Measurements from ENCODE around the gene TNFAIP8L1. TPM values are rescaled to one million over a fixed set of nuclear protein-coding genes. Genes with fewer than 3 reads are reported as not detected.
A peak's percentile ranks its signal among the peaks of the same experiment; 100 is the strongest.
"Not testable (repeated sequence)": the region's sequence is repeated elsewhere in the genome, so short reads cannot be mapped to it uniquely, and the experiment has no call there.

The TNFAIP8L1 gene
- total RNA-seq, 1 donor from 2014 or later = 4.2 TPM

GRCh38 chr19:4675346-4675745 lies 36.0 kb downstream of the TNFAIP8L1 start:
- intact Hi-C loops (cut with micrococcal nuclease) = no loop called here
- TF ChIP-seq CTCF (IDR thresholded peaks at IDR 0.05; ENCODE audit: borderline replicate concordance) = no peak
- Histone ChIP-seq H3K4me3 (no peak overlapping the region), H3K4me1 (peaks cover 28% of the 10 kb centered on the region), H3K36me3 (peaks cover 42% of the 10 kb centered on the region), H3K27ac (replicated peaks) (no peak overlapping the region), H3K9me3 (replicated peaks) (no peaks in the 10 kb centered on the region), H3K27me3 (ENCODE audit: low read depth) (no peaks in the 10 kb centered on the region)
- no peak for DNase-seq

GRCh38 chr19:4676955-4677731 lies 37.8 kb downstream of the TNFAIP8L1 start:
- intact Hi-C loops (cut with micrococcal nuclease) = no loop called here
- DNase-seq = no peak
- H3K27me3 ChIP-seq (ENCODE audit: low read depth) = no peaks in the 10 kb centered on the region
- H3K27ac ChIP-seq (replicated peaks) = peak overlapping the region; percentile 79
- peak; percentile 68 for TF ChIP-seq CTCF (IDR thresholded peaks at IDR 0.05; ENCODE audit: borderline replicate concordance)
- no peaks in the 10 kb centered on the region for H3K9me3 ChIP-seq (replicated peaks)
- H3K36me3 ChIP-seq = peaks cover 59% of the 10 kb centered on the region
- H3K4me3 ChIP-seq = no peak overlapping the region
- H3K4me1 ChIP-seq = peaks cover 16% of the 10 kb centered on the region

- H3K9me3 ChIP-seq (replicated peaks) = no peaks in the 10 kb centered on the region
- no peak overlapping the region for H3K27ac ChIP-seq (replicated peaks)
- H3K4me1 ChIP-seq = peaks cover 16% of the 10 kb centered on the region
- intact Hi-C loops (cut with micrococcal nuclease) = no loop called here
- no peak overlapping the region for H3K4me3 ChIP-seq
- DNase-seq = no peak
- TF ChIP-seq CTCF (IDR thresholded peaks at IDR 0.05; ENCODE audit: borderline replicate concordance) = no peak
- H3K36me3 ChIP-seq = peaks cover 79% of the 10 kb centered on the region
- H3K27me3 ChIP-seq (ENCODE audit: low read depth) = no peaks in the 10 kb centered on the region
Measured at GRCh38 chr19:4678881-4679790, 39.8 kb downstream of the TNFAIP8L1 start.

- DNase-seq; intact Hi-C loops (cut with micrococcal nuclease); H3K27ac ChIP-seq (replicated peaks); H3K4me3 ChIP-seq; H3K27me3 ChIP-seq (ENCODE audit: low read depth); H3K9me3 ChIP-seq (replicated peaks): not testable (repeated sequence)
- Histone ChIP-seq H3K36me3 (peaks cover 88% of the 10 kb centered on the region), H3K4me1 (peaks cover 16% of the 10 kb centered on the region)
Measured at GRCh38 chr19:4680021-4680420, 40.7 kb downstream of the TNFAIP8L1 start.

- peaks cover 95% of the 10 kb centered on the region for H3K36me3 ChIP-seq
- no peaks in the 10 kb centered on the region for H3K9me3 ChIP-seq (replicated peaks)
- peaks cover 10% of the 10 kb centered on the region for H3K4me1 ChIP-seq
- no peak overlapping the region for H3K4me3 ChIP-seq
- H3K27ac ChIP-seq (replicated peaks) = no peak overlapping the region
- intact Hi-C loops (cut with micrococcal nuclease) = no loop called here
- no peaks in the 10 kb centered on the region for H3K27me3 ChIP-seq (ENCODE audit: low read depth)
- TF ChIP-seq CTCF (IDR thresholded peaks at IDR 0.05; ENCODE audit: borderline replicate concordance) = no peak
- no peak for DNase-seq
Measured at GRCh38 chr19:4682417-4683200, 43.3 kb downstream of the TNFAIP8L1 start.
